COLO668 (cell line): ENCODE results near the gene FAM3D.

Experiments
- DNase-seq: peaks from one replicate; lab custom pipeline; 2025; ENCODE audit not compliant: unreplicated experiment; lab: John Stamatoyannopoulos, UW

FAM3D gene

GRCh38 chr3:58603606-58604005 lies 63.0 kb downstream of the FAM3D start:
- DNase-seq, result no peak

- DNase-seq, result no peak
Measured at GRCh38 chr3:58597770-58598310, 68.7 kb downstream of the FAM3D start.

- no peak for DNase-seq
Measured at GRCh38 chr3:58596834-58597518, 69.6 kb downstream of the FAM3D start.

GRCh38 chr3:58594117-58594516 lies 72.5 kb downstream of the FAM3D start:
- no peak for DNase-seq

GRCh38 chr3:58591517-58592510 lies 74.8 kb downstream of the FAM3D start:
- DNase-seq, result no peak

- no peak for DNase-seq
Measured at GRCh38 chr3:58588030-58588614, 78.5 kb downstream of the FAM3D start.

- DNase-seq, result peak; percentile 63
Measured at GRCh38 chr3:58586776-58587192, 79.8 kb downstream of the FAM3D start.

- DNase-seq, result peak; percentile 26
Measured at GRCh38 chr3:58585994-58586393, 80.6 kb downstream of the FAM3D start.

GRCh38 chr3:58585005-58585786 lies 81.4 kb downstream of the FAM3D start:
- peak; percentile 86 for DNase-seq

GRCh38 chr3:58584690-58585004 lies 81.9 kb downstream of the FAM3D start:
- DNase-seq, result no peak
